HEK293 (cell line): ENCODE measurements around the gene PLEKHF1.

Experiments
- ZNF133 ChIP-seq: fragments of 450-650 bp; formaldehyde crosslinking; IDR thresholded peaks from 2 replicates; pipeline ENCODE4 v1.5.1; 2016; ENCODE audit warnings: missing biosample characterization, missing genetic modification characterization
- ZSCAN30 ChIP-seq: fragments of 450-650 bp; IDR thresholded peaks from 2 replicates; pipeline ENCODE4 v1.5.1; 2018; ENCODE audit warnings: missing biosample characterization, mild to moderate bottlenecking, missing genetic modification characterization, moderate library complexity

- TF ChIP-seq ZNF133 (tag by site-specific recombination) = no peak
- TF ChIP-seq ZSCAN30 (tag by site-specific recombination) = no peak
These were observed 31.2 kb downstream of the PLEKHF1 start for GRCh38 chr19:29696565-29696846.
